GM19438 (cell line): Measurements from ENCODE around the gene NR3C1.
A peak's percentile ranks its signal among the peaks of the same experiment; 100 is the strongest.

Source experiments
- ATAC-seq: cut with Tn5 transposase; IDR thresholded peaks from one replicate; pipeline ENCODE4 v1.9.1; 2021; ENCODE audit warnings: low read depth; ENCODE audit not compliant: unreplicated experiment

Gene NR3C1

DNA sequence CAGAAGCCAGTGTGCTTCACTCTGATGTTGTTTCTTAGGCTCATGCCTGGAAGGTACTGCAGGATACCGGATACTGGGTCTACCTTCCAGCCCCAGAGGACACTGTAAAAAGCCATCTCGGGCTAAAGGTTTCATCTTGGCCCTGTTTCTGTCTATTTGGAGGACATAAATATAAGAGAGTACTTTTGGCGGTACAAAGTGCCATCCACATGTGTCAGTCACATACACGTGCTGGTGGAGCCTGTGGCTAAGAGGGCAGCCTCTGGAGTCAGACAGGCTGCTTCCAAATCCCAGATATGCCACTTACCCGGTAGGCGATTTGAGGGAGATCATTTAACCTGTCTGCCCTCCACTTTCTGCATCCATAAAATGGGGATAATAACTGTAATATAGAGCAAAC lies 160.4 kb downstream of the NR3C1 start:
- ATAC-seq: no peak

DNA sequence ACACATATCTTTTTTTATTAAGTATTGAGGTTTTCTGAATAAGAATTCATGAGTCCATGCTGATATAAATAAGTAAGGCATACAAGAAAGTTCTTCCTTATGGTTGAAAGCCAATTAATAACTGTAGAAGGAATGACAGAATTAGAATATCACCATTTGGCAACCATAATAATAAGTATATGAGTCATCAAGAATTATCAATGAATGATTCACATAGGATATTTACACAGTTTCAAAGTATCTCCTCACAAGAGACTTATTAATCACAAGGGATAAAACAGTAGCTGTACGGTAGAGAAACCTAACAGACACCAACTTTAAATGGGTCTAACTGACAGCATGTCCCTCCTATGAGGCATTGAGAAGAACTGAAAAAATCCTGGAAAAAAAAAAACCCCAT lies 161.6 kb downstream of the NR3C1 start:
- no peak for ATAC-seq

DNA sequence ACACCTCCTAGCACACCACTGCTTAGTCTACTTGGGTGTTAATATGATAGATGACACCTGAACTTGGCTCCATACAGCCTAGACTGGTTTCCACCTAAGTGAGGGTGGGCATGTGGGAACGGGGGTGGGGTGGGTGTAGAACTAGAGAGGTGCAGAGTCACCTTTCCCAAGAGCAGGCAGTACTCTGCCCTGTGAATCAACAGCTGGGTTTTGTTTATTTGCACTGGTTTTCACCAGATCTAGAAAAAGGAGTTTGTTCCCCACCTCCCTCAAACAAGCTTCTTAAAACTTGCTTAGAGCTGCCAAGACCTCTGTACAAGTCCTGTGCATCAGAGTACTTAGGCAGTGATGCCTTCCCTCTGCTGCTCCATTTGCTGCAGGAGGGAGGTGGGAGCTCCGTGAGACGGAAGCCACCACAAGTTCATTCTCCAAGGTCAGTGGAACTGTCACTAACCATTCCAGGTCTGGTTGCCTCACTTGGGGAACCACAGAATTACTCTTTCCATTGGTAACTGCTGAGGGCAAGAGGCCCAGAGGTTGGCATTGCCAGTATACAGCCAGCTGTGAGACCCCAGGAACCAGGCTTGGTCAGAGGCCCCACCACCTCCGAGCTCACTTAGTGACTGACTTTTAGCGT lies 163.5 kb downstream of the NR3C1 start:
- ATAC-seq: no peak

DNA sequence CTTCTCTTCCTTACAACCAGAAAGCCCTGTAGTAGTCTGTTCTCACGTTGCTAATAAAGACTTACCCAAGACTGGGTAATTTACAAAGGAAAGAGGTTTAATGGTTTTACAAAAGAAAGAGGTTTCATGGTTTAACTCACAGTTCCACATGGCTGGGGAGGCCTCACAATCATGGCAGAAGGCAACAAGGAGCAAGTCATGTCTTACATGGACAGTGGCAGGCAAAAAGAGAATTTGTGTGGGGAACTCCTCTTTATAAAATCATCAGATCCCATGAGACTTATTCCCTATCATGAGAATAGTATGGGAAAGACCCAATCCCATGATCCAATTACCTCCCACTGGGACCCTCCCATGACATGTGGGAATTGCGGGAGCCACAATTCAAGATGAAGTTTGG lies 164.9 kb downstream of the NR3C1 start:
- ATAC-seq: no peak

DNA sequence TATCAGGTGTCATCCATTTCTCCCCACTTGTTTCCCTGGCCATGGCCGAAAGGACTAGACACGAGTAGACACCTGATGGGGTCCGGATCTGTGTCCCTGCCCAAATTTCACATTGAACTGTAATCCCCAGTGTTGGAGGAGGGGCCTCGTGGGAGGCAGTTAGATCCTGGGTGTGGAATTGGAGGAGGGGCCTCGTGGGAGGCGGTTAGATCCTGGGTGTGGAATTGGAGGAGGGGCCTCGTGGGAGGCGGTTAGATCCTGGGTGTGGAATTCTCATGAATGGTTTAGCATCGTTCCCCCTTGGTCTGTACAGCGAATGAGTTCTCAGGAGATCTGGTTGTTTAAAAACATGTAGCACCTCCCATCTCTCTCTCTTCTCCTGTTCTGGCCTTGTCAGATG lies 165.8 kb downstream of the NR3C1 start:
- ATAC-seq: no peak

DNA sequence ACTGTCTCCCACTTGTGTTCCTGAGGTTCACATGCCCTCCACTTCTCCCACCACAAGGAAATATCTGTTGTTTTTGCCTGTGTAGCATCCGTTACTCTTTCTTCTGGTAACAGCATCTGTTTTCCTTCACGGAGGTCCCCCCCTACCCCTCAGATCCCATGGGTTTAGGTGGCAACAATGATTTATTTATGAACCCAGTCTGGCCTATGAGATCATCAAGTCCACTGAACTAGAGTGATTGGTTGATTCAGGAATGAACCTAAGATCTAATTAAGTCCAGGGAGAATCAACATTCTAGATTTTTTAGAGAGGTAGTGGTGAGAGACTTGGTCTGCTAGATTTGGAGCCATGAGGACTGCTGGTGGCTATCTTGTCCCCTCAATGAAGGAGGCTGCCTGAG lies 166.8 kb downstream of the NR3C1 start:
- ATAC-seq: no peak

DNA sequence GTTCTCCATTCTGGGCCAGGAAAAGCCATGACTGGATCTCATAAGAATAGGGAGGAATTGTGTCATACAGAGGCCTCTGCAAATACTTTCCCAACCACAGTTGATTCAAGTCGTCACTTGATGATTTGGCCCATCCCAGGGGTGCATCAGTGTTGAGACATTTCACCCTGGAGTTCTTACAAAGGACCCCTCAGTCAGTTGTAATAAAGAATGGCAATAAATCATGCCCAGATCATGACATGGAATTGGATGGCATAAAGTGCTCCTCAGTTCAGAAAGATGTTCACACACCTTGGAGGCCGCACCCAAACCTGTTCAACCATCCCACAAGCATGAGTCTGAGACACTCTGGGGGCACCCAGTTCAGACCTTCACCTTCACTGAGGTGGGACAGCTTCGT lies 168.1 kb downstream of the NR3C1 start:
- no peak for ATAC-seq

DNA sequence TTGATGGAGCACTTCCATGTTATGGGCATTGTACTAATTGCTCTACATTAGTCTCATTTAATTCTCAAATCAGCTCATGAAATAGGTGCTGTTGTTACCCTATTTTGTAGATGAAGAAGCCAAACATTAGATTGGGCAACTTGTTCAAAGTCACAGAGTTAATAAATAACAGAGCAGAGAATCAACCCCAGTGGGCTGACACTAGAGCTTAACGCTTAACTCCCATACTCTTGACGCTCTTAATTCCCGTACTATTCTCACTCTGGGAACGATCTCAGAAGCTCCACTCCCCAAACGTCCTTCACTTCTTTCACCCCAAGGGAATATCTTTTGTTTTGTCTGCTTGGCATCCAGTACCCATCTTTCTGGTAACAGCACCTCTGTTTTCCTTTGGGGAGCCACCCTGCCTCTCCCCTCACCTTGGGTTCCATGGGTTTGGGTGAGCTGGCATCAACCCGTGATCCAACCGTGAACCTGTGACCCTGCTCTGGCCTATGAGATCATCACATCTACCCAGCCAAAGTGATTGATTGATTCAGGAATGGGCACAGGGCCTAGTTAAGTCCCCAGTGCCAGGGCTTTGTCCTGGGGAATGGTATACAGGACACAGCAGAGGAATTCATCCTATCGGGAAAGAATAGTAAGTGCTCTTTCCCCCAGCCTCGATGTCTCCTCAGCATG lies 169.2 kb downstream of the NR3C1 start:
- ATAC-seq: no peak

DNA sequence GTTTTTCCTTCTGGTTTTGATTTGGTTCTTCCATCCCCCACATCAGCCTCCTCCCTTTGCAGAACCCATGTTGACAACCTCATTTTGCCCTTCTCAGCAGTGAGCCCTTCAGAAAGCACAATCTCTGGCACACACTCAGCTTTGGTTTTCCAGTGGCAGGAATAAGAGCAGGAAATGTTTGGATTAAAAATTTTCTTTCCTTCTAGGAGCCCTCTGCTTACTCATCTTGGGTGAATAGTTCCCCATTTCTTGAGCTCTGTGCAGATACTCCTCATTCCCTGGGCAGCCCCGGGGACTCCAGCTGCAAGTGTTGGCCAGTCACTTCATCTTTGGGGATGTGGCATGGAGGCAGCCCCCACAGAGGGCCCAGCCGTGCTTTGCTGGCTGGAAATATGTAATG lies 170.5 kb downstream of the NR3C1 start:
- ATAC-seq: no peak

DNA sequence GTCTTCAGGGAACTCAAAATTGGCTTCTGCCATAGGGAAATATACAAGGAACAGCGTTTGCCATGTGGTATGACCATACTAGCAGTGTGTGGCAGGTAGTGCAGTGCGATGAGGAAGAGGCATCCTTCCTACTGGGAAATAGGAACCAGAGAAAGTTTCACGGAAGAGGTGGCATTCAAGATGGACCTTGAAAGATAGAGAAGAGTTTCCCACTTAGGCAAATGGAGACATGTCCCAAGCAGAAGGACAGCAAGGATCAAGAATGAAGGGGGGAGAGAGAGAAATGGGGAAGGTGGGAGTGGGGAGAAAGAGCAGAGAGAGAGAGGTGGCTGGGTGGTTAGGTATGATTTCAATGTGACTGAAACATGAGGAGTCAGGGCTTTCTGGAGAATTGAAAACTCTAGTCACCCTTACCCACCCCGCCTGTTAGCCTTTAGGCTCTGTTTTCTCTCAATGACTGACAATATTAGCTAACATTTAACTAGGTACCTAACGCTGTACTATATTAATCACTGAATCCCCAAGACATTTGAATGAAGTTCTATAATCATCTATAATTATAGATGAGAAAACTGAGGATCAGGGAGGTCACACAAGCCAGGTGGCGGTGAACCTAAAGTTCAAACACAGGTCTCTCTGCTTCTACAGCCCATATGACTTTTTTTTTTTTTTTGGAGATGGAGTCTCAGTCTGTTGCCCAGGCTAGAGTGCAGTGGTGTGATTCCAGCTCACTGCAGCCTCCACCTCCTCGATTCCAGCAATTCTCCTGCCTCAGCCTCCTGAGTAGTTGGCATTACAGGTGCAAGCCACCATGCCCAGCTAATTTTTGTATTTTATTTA lies 171.3 kb downstream of the NR3C1 start:
- ATAC-seq: peak; percentile 53

DNA sequence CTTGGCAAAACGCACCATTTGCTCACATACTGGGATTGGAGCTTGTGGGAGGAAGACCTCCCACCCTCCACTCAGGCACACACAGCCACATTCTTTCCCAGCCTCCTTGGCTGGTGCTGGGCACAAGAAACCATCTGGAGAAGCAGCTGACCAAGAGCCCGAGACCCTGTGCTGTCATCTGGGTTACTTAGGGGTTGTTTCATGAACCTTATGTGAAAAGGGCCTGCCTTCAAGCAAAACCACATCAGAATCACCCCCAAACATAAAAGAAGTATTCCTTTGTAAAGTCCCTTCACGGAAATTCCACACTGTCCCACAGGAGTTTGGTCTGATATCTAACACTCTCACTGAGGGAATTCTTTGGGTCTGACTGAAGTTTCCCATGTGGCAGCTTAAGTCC lies 172.1 kb downstream of the NR3C1 start:
- ATAC-seq: no peak

DNA sequence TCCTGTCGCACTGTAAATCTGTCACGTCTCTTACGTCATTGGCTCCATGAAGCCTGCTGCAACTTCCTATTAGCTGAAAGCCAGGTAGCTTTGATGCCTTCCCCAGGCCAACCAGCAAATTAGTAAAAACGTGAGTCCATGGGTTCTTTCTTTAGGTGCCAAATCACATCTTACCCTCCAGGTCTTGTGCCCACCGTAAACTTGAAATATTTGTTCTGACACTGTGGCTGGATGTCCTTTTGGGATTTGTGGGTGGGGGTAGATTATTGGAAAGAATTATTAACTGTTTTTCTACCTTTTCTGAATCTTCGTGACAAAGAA lies 172.8 kb downstream of the NR3C1 start:
- ATAC-seq: peak; percentile 0

DNA sequence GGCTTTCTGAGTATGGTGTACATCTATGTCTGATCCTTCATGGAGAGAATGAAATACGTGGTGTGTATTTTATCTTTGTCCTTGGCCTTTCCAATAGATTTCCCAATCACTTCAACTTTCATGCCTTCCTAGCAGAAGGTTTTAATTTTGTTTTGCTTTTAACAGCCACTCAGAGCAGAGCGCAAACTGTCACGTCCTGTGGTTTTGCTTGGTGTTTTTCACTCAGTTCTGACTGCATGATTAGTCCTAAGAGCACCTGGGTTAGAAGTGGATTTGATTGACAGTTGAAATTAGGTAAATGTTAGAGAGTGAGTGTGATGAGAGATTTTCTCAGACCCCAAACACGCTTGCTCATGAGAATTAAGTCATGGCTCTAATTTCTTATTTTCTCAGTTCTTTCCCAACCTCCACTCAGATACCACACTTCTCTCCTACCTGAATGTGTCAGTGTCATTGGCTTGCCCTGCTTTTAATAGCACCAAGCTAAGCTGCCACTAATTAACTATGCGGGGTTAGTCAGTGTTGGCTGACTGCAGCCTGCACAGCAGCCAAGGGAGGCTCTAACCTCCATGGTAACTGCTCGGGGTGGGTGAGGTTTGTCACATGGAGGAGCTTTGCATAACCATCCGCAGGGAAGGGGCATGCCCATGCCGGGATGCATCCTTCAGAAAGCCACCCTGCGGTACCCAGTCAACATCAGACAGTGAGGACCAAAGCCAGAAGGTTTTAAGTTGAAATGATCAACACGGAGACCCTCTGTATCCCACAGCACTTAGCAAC lies 173.4 kb downstream of the NR3C1 start:
- ATAC-seq: peak; percentile 80

DNA sequence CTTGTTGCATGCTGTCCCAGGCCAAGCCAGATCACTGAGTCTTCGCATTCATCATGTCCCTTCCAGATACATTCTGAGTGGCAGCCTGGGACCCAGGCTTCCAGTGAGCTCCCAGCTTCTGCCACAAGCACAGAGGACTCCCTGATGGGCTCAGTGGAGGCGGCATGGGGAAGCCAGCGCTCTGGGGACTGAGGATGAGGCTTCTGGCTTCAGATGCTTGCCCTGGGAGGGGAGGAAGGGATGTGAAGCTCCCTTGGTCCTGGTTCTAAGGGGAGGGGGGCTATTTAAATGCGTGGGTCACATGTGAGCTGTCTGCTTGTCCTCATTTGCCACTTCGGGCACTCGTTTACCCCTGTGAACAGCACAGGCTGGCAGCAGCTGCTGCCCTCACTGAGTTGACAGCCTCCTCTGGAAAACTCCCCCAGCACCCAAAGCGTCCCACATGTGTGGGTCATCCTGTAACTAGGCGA lies 174.0 kb downstream of the NR3C1 start:
- peak; percentile 27 for ATAC-seq

DNA sequence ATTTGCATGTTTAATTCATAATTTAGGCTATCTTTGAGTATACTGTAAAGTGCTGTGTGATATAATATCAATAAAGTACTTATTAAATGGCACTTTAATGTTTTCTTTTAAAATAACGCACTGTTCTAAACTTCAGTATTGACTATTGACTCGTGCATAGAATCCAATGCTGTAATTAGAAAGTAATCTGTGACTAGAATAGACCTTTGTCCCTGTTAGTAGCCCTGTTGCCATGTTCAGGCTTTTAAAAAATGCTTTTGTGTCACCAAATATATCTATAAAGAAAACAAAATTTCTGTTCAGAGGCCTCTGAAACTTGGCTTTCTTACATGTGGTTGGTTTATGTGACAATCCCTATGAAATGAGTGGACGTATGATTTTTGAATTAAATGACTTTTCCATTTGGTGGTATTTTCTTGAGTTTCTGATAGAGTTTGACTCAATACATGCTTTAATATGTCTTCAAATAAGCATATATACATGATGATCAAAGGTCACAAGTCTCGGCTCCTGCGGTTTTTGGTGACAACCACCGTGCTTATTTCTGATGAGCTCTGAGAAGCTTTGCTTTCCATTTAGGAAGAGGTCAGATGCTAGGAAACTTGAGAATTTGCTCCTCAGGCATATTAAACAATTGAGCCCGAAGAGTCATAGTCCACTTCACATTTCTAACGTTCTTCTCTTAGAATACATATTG lies 174.7 kb downstream of the NR3C1 start:
- no peak for ATAC-seq
